Activated CD8-positive, alpha-beta memory T cell treated with anti-CD3 and anti-CD28 coated beads, Interleukin-2, amount 50 U/mL, for 24 hours (primary cell): ENCODE measurements around the gene HRK.

ENCODE experiments used
- DNase-seq: peaks from one replicate; pipeline ENCODE4 v3.0.0-alpha.2; 2020; ENCODE audit errors: extremely low read depth

The HRK gene

GRCh38 chr12:116898669-116899068 is 17.4 kb upstream of the HRK start:
- DNase-seq = no peak

GRCh38 chr12:116897476-116897875 is 16.2 kb upstream of the HRK start:
- DNase-seq = no peak

- no peak for DNase-seq
Measured at GRCh38 chr12:116896411-116896924, 15.2 kb upstream of the HRK start.

GRCh38 chr12:116894913-116895312 is 13.7 kb upstream of the HRK start:
- DNase-seq = no peak

GRCh38 chr12:116892349-116893140 is 11.3 kb upstream of the HRK start:
- DNase-seq = no peak

- DNase-seq = no peak
Measured at GRCh38 chr12:116891019-116891418, 9.8 kb upstream of the HRK start.

- DNase-seq = no peak
Measured at GRCh38 chr12:116890330-116890729, 9.1 kb upstream of the HRK start.

- DNase-seq = no peak
Measured at GRCh38 chr12:116887897-116888296, 6.7 kb upstream of the HRK start.

- no peak for DNase-seq
Measured at GRCh38 chr12:116887244-116887643, 6.0 kb upstream of the HRK start.

GRCh38 chr12:116885491-116885890 is 4.2 kb upstream of the HRK start:
- DNase-seq = no peak

- no peak for DNase-seq
Measured at GRCh38 chr12:116884871-116885270, 3.6 kb upstream of the HRK start.

- no peak for DNase-seq
Measured at GRCh38 chr12:116882742-116883141, 1.5 kb upstream of the HRK start.

- no peak for DNase-seq
Measured at GRCh38 chr12:116881877-116882507, 751 bp upstream of the HRK start.

- no peak for DNase-seq
Measured at GRCh38 chr12:116880817-116881324, 370 bp downstream of the HRK start.

GRCh38 chr12:116880213-116880816 is 926 bp downstream of the HRK start:
- no peak for DNase-seq

- no peak for DNase-seq
Measured at GRCh38 chr12:116879509-116880212, 1.6 kb downstream of the HRK start.

- no peak for DNase-seq
Measured at GRCh38 chr12:116878567-116879508, 2.4 kb downstream of the HRK start.

- DNase-seq = no peak
Measured at GRCh38 chr12:116876151-116876869, 4.9 kb downstream of the HRK start.

- DNase-seq = no peak
Measured at GRCh38 chr12:116874324-116874995, 6.8 kb downstream of the HRK start.

- DNase-seq = no peak
Measured at GRCh38 chr12:116870306-116870705, 10.9 kb downstream of the HRK start.
